GM19455 (cell line): ENCODE data around the gene MEF2C.

Experiments
- ATAC-seq: cut with Tn5 transposase; IDR thresholded peaks from one replicate; pipeline ENCODE4 v1.9.1; 2021; ENCODE audit not compliant: unreplicated experiment

Gene MEF2C

DNA sequence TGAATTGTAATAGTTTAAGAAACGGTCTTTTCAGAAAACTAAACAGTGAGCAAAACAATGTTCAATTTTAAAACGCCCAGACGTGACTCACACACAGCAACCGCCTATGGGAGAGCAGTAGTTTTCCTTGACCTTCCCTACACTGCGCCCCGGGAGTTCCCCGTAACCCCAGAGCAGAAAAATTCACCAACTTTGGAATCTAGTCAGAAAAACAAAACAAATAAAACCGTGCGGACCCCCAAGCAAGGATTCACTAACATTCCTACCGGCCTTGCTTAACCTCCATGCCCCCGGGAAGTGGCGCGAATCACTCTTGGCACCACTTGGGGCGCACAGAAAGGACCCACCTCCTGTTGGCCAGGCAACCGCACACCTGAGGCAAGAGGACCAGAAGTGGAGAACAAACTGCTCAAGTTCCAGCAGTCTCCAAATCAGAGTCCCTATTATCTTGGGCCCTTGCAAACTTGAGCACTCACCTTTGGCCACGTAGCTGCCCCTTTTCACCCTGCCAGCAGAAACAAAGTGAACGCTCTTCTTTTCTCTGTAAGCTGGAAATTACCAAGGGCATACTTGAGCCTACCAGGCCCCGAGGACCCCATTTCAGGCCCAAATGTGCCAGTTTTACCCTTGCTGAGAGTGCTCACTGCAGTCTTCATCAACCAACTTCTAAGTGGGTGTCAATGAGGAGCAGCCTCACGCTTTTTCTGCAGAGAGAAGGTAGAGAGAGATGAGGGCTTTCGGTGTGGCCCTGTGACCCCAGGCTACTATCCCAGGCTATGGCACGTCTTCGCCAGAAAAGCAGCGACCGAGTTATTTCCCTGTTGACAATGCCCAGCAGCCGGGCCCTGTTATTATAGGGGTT, 189.7 kb downstream of the MEF2C start:
- ATAC-seq: no peak

DNA sequence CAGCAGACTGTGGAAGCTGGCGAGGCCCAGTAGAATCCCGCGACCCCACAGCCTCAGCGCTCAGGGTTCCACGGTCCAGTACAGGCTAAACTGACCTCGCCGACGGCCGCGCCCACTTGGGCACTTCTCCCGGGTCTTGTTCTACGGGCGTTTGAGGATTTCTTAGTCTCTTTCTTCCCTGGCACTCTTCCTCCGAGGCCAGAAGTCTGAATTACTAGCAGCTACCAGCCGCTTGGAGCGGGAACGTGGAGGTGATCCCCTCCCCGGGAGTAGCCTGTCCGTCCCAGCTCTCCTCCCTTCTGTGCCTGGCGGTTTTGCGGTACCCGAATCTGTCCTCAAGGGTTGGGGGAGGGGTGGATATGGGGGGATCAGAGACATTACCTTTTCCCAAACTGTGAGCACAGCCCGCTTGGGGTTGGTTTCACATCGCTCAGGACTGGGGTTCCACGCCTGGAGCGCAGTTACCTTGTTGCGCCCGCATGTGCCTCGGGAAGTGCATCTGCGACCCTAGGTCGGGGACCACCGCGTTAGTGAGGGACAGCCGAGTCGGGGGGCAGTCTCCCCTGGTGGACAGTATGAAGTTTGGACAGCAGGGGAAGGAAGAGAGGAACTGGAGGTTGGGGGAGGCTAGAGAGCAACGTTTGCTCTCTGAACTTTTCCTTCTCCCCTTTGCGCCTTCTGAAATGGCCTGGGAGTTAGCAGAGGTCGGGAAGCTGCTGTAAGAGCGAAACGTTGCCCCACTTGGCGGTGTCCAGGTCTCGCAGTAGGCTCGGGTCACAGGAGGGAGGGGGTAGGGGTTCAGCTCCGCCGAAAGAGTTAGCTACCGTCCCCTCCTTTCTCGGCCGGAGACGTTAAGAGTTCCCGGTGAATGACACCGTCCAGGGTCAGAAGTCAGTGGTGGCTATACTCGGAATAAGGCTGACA, 190.8 kb downstream of the MEF2C start:
- ATAC-seq: no peak

DNA sequence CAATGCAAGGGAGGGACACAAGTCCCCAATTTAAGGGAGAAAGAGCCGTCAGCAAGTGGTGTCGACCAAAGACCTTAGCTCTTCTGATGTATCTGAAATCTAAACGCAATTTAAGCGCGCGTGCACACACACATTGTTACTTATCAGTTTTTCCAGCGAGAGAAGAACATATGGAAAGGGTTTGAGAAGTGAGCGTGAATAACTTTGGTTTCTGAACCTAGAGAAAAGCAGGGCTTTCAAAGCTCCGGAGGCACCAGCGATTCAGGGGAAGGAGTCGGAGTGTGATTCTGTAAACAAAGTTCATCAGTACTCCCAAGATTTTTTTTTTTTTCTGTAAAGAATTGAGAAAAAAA, 191.8 kb downstream of the MEF2C start:
- ATAC-seq: no peak

DNA sequence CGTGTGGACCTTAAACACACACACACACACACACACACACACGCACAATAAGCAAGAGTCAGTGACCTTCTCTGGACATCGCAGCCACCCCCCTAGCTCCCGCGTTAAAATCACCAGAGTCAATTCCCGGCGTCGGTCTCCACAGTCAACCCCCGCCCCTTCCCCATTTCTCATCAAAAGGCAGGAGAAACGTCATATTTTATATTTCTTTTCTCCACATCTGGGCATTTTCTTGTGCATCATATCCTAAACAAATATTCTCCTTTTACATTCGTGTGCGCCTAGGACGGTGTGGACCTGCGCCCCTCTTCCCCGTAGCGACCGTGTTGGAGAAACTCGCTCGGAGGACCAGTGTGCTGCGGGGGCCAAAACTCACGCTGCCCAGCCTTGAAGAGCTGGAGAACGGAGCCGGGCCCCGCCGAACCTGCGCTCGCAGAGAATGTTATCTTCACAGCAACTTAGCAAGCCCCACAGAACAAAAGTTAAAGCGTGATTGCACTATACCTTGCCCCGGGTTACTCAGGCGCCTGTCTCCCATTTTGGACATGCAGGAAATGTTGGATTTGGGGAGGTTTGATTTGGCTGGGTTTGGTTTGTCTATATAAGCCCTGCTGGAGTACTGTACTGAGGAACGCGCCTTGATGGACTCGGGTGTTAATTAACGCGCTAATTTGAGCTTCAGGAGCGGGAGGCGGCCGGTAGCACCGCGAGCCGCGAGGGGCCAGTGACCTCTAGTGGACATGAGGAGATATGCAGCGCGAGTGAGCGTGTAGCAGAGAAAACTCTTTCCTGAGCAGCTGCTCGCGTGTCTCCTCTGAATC, 192.4 kb downstream of the MEF2C start:
- peak; percentile 88 for ATAC-seq

DNA sequence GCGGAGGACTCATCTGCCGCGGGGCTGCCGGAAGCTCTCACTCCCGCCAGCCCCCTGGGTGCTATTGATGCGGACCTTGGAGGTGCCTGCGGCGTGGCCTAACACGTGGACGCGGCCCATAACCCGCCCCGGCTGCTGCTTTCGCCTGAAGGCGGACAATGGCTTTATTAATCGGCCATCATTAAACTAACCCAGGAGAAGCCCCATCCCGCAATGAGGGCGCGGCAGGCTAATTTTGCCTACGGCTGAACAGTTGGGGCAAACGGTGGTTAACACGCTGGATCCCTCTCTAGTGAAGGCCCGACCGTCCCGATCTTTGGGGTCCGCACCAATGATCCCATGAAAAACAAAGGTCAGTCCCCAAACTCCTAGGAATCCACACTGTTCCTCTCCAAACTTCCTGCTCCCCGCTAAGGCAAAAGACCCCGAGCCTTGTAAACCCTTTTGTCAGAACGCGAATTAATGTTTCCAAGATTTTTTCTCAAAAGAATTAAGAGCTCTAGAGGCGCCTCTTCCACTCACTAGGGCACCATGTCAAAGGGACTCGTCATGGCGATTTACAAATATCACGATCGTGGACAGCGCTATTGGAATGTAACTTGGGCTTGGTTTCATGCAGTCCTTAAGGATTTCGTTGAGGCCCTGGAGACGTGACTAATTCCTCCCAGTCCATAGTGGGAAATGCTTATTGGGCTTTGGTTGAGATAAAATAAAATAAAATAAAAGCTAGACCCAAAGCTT, 193.1 kb downstream of the MEF2C start:
- no peak for ATAC-seq

DNA sequence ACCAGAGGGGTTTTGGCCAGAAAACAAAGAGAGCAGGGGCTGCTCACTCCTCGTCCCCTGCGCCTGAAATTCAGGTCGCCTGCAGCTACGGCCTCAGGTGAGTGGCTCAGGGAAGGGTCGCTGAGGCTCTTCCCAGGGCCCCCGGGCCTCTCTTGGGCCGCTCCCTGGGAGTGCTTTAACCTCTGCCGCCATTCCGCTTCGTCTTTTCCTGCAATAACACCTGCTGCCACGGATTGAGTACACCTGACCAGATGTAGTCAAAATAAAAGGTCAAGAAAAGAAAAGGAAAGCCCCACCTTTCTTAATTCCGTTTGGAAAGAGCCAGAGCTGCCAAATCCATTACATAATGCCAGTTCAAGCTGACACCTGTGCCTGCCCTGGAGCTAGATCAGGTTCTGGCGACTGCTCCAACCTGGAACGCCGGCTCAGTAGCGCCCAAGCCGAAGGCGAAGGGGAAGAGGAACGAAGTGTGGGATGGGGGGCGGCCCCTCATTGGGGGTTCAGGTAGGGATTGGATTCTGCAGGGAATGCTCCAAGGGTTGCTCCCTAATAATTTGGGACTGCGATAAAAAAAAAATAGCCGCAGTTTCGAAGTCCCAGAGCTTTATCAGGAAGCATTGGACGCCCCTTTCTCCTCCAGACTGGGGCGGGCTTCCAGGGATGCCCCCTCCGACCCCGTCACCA, 193.9 kb downstream of the MEF2C start:
- no peak for ATAC-seq

DNA sequence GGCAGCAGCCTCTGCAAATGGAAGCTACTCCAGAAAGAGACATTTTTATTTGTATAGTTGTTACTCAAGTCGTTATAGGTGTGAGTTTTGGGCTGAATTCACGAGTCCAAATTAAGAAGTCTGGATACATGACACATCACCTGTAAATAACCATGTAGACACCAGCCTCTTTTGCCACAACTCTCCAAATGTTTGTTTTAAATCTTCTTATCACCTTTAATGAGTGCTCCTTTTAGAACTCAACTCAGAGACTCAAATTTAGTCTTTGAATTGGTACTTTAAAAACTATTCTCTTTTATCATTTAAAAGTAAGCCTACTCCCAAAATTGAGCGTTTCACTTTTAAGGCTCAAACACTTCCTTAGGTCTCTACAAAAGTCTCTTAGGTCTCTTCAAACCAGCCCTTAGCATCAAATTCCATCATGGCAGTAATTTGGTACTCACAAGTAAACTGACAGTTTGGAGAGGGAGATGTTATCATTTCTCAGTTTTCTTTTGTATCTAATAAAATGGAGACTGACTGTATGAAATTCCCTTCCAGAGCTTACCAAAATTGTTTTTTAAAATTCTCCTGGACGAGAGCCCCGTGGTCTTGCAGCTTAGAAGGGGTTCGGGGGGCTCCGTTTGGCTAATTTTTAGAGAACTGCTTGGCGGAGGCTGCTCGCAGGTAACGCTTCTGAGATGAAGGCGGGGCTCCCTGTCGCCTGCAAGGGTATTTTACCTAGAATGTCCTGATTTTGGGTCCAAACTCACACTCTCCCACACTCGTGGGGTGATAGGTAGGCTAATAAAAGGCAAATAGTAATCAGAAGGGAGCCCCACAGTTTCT, 194.6 kb downstream of the MEF2C start:
- ATAC-seq: no peak

DNA sequence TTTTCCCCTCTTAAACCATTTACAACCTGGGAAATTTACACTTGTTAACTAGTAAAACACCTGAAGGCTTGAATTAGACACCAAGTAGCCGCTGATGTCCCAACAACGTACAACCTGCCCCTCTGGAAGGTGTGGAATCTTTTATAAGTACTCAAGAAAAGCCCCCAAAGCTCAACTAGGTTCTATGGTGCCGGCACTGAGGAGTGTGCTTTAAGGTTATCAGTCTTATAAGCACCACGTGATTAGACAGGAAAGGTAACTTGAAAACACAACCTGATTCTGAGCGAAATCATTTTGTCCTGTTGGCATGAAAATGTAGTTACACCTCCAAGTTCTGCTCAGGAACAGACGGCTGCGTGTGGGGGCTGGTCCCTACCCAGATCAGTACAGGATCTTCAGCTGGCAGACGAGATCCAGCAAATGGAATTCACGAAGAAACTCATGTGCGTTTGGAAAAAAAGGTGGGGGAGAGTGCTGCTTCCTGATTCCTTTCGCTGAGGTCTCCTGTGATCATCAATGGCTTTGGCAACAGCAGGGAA, 195.5 kb downstream of the MEF2C start:
- ATAC-seq: no peak

DNA sequence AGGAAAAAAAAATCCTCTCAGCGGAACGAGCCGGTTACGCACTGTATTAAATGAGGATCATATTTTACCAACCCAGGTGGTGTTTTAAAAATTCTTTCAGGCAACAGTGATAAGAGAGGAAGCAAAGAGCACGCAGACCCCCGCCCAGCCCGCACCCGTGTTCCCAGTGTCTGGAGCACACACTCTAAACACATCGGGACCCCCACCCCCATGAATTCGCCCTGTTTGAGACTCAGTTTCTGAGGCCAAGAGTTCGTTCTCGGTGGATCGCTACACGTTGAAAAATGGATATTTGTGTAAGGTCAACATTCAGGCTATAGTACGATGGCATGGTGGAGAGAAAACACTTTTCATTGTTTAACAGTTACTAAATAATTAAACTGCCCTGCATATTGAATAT, 196.3 kb downstream of the MEF2C start:
- no peak for ATAC-seq

DNA sequence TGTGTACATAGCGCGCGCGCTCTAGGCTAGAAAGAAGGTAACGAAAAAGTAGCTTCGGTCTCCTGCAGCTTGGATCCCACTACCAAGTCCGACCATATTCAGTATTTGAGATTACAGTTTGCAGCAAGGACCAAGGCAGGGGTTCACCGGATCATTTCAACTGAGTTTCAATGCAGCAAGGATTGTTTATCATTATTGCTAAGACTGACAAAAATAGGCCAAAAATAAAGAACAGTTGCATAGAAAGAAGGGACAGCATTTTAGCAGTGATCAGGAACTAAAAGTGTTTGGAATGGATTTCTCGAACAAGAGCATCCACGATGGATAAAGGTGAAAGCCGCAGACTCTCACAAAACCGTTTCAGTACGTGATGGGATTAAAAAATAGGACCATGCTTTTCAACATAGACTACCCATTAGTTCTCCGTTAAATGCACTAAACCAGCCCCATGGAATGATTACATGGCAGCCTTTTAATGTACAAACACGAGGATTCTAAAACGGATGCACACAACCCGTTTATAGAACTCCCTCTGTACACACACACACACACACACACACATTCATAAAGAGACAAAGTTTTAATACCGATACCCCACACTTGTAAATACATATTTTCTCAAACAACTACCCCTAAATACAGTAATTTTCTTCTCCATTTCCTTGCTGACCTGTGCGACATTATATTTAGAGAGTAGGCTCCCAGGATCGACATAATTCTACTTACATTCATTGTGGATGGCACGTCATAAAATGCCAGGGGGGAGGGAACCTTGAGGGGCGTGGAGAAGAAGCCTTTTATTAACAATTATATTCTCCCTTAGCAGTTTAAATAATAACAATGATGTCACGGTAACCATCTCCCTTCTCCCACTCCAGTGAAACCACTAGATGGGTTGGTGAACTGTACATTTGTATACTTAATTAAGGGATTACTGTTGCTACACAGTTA, 197.1 kb downstream of the MEF2C start:
- no peak for ATAC-seq

DNA sequence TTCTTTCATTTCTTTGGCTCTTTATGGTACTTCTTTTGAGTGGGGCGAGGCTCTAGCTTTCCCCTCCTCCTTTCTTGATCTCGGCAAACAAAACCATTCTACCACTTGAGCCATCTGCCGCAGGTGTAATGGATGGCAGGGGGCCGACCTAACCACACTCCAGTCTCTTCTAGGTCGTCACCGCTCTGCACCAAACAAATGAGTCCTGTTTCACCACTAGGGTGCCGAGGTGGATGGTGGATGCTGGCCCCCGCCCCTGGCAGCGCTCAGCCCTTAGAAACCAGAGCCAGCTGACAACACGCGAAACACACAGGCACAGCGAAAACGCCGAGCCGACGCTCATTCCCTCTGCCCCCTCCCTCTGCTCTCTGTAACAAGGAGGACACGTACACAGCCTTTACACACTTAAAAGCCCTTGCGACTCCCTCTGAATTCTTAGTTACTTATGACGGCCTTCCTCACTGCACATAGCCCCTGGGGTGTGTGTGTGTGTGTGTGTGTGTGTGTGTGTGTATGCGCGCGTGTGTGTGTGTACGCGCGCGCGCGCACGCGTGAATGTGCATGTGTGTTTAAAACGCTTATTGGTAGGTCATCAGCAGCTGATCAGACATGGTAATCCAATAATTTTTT, 199.4 kb downstream of the MEF2C start:
- no peak for ATAC-seq

DNA sequence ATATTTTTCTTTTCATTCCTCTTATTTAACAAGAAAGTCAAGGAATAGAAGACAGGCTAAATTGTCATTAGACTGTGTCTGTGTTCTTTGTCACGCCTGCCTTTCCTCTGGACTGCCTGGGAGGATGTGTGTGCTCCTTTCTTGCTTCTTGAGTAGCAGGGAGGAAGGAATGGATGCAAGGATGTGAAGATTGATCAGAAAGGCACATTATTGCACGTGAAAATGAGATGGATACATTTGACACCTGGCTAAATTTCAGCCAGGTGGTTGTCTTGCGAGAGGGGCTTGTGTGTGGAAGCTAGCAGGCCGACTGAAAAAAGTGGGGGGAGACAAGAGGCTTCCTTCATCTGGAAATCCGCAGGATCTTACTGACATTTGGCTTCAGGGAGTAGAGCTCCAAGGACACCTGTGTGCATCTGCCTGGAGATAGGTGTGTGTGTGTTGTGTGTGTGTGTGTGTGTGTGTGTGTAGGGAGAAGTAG, 200.1 kb downstream of the MEF2C start:
- ATAC-seq: no peak

DNA sequence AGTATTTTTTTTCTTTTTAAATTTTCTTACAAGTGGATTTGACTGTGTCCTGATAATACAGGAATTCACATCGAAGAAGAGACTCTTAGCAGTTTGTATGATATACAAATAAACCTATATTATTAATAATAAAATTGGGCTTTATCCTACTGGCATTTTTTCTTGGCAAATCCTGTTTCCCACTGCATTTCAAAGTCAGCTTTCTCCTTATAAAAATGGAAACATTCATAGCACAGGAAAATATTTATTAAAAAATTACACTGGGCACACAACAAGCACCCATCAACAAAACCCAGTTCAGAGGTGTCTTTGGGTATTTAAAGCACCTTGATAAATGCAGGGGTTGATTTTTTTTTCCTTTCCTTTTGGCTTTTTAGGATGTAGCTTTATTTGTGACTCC, 200.9 kb downstream of the MEF2C start:
- ATAC-seq: no peak

DNA sequence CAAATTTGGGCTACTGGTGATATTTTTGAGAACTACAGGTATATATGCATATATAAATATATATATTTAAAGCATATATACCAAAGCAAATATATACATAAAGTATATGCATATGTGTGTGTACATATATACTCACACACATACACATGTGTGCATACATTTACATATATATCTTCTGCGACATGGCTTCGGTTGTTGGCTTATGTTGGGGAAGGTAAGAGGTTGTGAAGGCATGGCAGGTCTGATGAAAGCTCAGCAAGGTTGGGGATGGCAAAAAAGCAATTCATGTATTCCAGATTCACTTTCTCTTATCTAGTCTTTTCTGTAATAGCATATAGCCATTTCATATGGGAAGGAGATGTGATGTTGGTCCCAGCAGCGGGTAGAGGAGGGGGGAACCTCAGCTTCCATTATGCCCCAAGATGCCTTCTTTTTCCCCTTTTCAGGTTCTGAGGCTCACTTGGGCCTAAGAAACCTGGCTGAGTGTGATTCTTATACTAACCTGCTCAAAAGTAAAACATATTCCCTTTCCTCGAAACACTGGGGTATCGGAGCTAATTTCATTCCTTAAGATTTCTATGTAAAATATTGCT, 201.7 kb downstream of the MEF2C start:
- ATAC-seq: no peak

DNA sequence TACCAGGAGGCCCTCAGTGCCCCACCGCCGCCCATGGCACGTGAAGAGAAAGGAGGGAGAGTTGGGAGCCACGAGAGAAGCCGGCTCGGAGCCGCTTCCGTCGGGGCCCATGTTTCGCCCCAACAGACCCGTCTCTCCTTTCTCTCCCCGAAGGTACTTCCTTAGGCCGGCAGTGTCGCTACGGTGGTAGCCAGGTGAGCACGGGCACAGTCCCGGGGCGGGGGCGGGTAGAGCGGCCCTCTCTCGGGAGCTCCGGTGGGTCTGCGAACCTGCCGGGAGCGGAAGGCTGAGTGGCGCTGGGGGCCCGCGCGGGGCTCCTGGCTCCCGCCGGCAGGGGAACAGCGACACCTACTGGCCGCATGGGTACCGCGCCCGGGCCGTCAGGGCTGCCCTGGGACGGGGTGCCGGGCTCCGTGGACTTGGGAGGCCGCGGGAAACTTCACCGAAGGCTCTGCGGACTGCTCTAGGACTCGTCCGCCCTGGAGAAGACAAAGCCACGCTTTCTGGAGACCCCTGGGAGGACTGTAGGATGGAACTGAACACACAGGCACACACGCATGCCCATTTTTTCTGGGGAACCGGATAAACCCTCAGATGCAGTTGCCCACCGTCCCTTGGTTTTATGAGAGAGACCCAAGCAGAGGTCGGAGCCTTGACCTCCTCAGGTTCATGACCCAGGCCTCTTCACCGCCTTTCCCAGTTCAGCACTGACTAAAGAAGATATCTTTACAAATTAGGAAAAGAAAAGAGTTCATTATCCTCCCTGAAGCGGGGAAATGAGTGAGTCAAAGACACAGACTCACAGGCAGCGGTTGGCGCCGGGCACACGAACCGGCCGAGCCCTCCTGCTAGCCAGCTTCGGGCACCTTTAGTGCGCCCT, 202.5 kb downstream of the MEF2C start:
- ATAC-seq: peak; percentile 80

DNA sequence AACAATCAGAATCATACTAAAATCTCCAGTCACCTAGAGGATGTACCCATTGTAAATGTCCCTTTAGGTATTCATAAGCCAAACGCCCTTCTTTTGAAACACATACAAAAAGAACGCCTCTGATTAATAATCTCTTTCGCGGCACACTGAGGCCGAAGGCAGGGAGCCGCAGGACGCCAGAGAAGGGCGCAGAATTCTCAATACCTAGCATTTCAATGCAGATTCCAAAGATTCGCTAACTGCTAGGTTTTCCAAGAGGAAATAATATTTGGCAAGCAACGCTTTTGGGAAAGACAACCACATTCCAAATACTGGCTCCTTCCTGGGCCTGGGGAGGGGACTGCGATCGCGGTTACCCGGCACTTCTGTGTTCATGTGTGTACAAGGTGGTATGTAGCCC, 203.3 kb downstream of the MEF2C start:
- no peak for ATAC-seq
